ENCODE data around the gene GNAZ.

Gene GNAZ

GRCh38 chr22:23119494-23120414 lies 49.4 kb downstream of the GNAZ start:
- ATAC-seq (peak; percentile 70), DNase-seq (peak; percentile 61)

- DNase-seq (no peak), ATAC-seq (no peak)
Observed at GRCh38 chr22:23120415-23120899, 50.1 kb downstream of the GNAZ start.

- DNase-seq (no peak), ATAC-seq (no peak)
Observed at GRCh38 chr22:23121000-23121421, 50.7 kb downstream of the GNAZ start.

GRCh38 chr22:23121424-23121823 lies 51.1 kb downstream of the GNAZ start:
- DNase-seq (no peak), ATAC-seq (no peak)

- ATAC-seq, result no peak
- no peak for DNase-seq
Observed at GRCh38 chr22:23122216-23122957, 52.1 kb downstream of the GNAZ start.

GRCh38 chr22:23122992-23123803 lies 52.9 kb downstream of the GNAZ start:
- ATAC-seq, result no peak
- no peak for DNase-seq

GRCh38 chr22:23123804-23124254 lies 53.5 kb downstream of the GNAZ start:
- ATAC-seq (no peak), DNase-seq (no peak)

GRCh38 chr22:23124611-23125511 lies 54.5 kb downstream of the GNAZ start:
- no peak for ATAC-seq
- no peak for DNase-seq

GRCh38 chr22:23125512-23126103 lies 55.3 kb downstream of the GNAZ start:
- DNase-seq, result no peak
- ATAC-seq, result no peak

GRCh38 chr22:23126165-23127054 lies 56.1 kb downstream of the GNAZ start:
- DNase-seq (no peak), ATAC-seq (no peak)

- DNase-seq (no peak), ATAC-seq (no peak)
Observed at GRCh38 chr22:23127055-23127756, 56.9 kb downstream of the GNAZ start.

- no peak for ATAC-seq
- DNase-seq, result no peak
Observed at GRCh38 chr22:23127788-23128187, 57.5 kb downstream of the GNAZ start.

- ATAC-seq (peak; percentile 71), DNase-seq (peak; percentile 83)
Observed at GRCh38 chr22:23128269-23129108, 58.2 kb downstream of the GNAZ start.

GRCh38 chr22:23129149-23129548 lies 58.8 kb downstream of the GNAZ start:
- DNase-seq (no peak), ATAC-seq (no peak)

GRCh38 chr22:23130697-23131096 lies 60.4 kb downstream of the GNAZ start:
- DNase-seq (no peak), ATAC-seq (no peak)

GRCh38 chr22:23131931-23132330 lies 61.6 kb downstream of the GNAZ start:
- no peak for DNase-seq
- ATAC-seq, result no peak

- DNase-seq (no peak), ATAC-seq (no peak)
Observed at GRCh38 chr22:23132376-23133091, 62.2 kb downstream of the GNAZ start.

Data from stimulated activated naive CD8-positive, alpha-beta T cell treated with anti-CD3 and anti-CD28 coated beads, Interleukin-15, Interleukin-2, amounts not matched to agents 100 U/mL and 50 U/mL, for 24 hours (primary cell).